ENCODE data around the gene ATP5ME.

GRCh38 chr4:634599-634985, 39.5 kb downstream of the ATP5ME start:
- no peak for TF ChIP-seq CTCF (conservative IDR thresholded peaks at IDR 0.05 in 1 of 2, IDR thresholded peaks at IDR 0.05 in 1 of 2; ENCODE audit: low read depth in 1 of 2, low read length in 2 of 2)
- no peak for TF ChIP-seq EZH2 (IDR thresholded peaks at IDR 0.05; ENCODE audit: low read length, missing control alignments)

Measured in fibroblast of lung (primary cell).